Adrenal gland (tissue), 12 donors: ENCODE measurements around the gene STK35. TPM values are rescaled to one million over a fixed set of nuclear protein-coding genes. Genes with fewer than 3 reads are reported as not detected.

Experiments used
- DNase-seq, 7 donors: peaks; one replicate each; pipeline ENCODE4 v3.0.0-alpha.2; 2019 to 2020
- H3K27ac ChIP-seq, 5 donors: fragments of 200-600 bp; sonication (generic) in 4 of 5; 1 replicate in 3 of 5; 2 replicates in 2 of 5; pipeline versions ENCODE4 v1.5.1 to v1.8.0; 2016 to 2020; ENCODE audit warnings: mild to moderate bottlenecking in 1 of 5
- H3K27me3 ChIP-seq: fragments of 200-600 bp; 2 replicates; pipeline ENCODE4 v1.8.0; 2021
- H3K36me3 ChIP-seq, 2 donors: fragments of 200-600 bp; replicated peaks in 1 of 2; 1 replicate in 1 of 2; 2 replicates in 1 of 2; pipeline versions ENCODE4 v1.5.1 to v1.8.0; 2018 to 2022
- H3K4me1 ChIP-seq, 2 donors: fragments of 200-600 bp; replicated peaks in 1 of 2; 1 replicate in 1 of 2; 2 replicates in 1 of 2; pipeline versions ENCODE4 v1.5.1 to v1.8.0; 2018 to 2021
- H3K4me3 ChIP-seq, 4 donors: fragments of 200-600 bp; sonication (generic) in 3 of 4; one replicate each; pipeline ENCODE4 v1.5.1; 2016 to 2018
- H3K9me3 ChIP-seq, 3 donors: fragments of 200-600 bp; sonication (generic) in 1 of 3; replicated peaks in 1 of 3; 1 replicate in 2 of 3; 2 replicates in 1 of 3; pipeline versions ENCODE4 v1.5.1 to v1.8.0; 2016 to 2021
- POLR2A ChIP-seq, 2 donors: fragments of 450-650 bp; IDR thresholded peaks; one replicate each; pipeline ENCODE4 v1.6.1; 2017; ENCODE audit warnings: antibody characterized with exemption in 2 of 2, mild to moderate bottlenecking in 2 of 2, moderate library complexity in 1 of 2
- WGBS, 4 donors: extraction: QIAGEN DNeasy Blood & Tissue Kit in 2 of 4; methylation state at CpG; one replicate each; pipeline versions ENCODE4 v1.1.5 to v1.1.7; 2013 to 2017; 5-methylcytosine and 5-hydroxymethylcytosine counted together
- intact Hi-C, 2 donors: fragments of 100-400 bp; cut with DNase I; formaldehyde crosslinking; loops; one replicate each; pipeline versions ENCODE4 v1.14.1 to v1.15.0; 2022 to 2023
- polyA plus RNA-seq, 3 donors: library from polyadenylated mRNA; stranded (reverse); fragments of 200-250 nt in 2 of 3; fragments of 350-450 nt in 1 of 3; fragmentation: Illumina TruSeq in 1 of 3; extraction: RNeasy Lipid Tissue Mini Kit (QIAGEN cat#74804) in 1 of 3; gene quantifications; one replicate each; pipeline ENCODE4 v1.2.3, GENCODE V29; 2013 to 2014
- total RNA-seq, 9 donors: library from RNA; depleted of rRNA in 4 of 9; stranded (reverse); fragments of >200 nt in 4 of 9; fragments of 120-200 nt in 1 of 9; fragmentation: NEBNext Ultra II Directional in 1 of 9; extraction: Animal tissue kit (Norgen Biotek cat#: 25700) in 1 of 9; gene quantifications; one replicate each; pipeline versions ENCODE4 v1.1.0 to v1.2.4, GENCODE V29; 2013 to 2023
- TF ChIP-seq, protein P1 (sequence below), 6 experiments: fragments of 450-650 bp in 4 of 6; fragments of 200-600 bp in 2 of 6; sonication (generic) in 1 of 6; IDR thresholded peaks; 1 replicate in 5 of 6; 2 replicates in 1 of 6; pipeline versions ENCODE4 v1.5.1 to v1.8.0; 2016 to 2021; ENCODE audit warnings: antibody characterized with exemption in 6 of 6, mild to moderate bottlenecking in 2 of 6, moderate library complexity in 1 of 6
- donor health status: healthy with polysubstance abuse.
- donor health status: Bipolar disorder and iron deficiency.
- donor health status: DM: yes; HTN: yes; CAD: no.
- donor health status: DM: no; HTN: no; CAD: no.
- donor health status: DM: no; HTN: no; CAD: no.
- donor health status: DM: yes; HTN: yes; CAD: no.

The STK35 gene
- total and polyA plus RNA-seq, 12 donors = 7.2 to 32.8 (median 20.9) TPM

DNA sequence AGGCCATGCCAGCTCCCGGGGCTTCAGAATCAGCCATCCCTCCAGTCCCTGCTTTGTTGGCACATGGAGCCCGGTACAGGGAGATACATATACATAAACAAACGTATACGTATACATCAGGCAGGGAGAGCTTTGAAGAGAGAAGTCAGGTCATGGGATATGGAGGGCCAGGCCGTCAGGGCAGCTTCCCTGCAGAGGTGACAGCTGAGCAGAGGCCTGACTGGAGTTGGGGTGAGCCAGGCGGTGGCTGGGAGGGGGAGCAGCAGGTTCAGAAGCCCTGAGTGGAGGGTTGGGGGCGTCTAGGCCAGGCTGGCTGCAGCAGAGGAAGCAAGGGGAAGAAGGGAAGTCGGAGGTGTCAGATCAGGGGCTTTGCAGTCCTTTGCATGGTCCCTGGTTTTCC lies 61.7 kb downstream of the STK35 start:
- Histone ChIP-seq H3K27ac (no peak overlapping the region), H3K4me3 (no peak overlapping the region), H3K9me3 (no peaks in the 10 kb centered on the region), H3K4me1 (no peaks in the 10 kb centered on the region), H3K27me3 (no peaks in the 10 kb centered on the region), H3K36me3 (no peaks in the 10 kb centered on the region)
- peak in 1 of 7 donors; percentile 2 for DNase-seq
- no peak for TF ChIP-seq POLR2A (IDR thresholded peaks at IDR 0.05)
- TF ChIP-seq, protein P1, sequence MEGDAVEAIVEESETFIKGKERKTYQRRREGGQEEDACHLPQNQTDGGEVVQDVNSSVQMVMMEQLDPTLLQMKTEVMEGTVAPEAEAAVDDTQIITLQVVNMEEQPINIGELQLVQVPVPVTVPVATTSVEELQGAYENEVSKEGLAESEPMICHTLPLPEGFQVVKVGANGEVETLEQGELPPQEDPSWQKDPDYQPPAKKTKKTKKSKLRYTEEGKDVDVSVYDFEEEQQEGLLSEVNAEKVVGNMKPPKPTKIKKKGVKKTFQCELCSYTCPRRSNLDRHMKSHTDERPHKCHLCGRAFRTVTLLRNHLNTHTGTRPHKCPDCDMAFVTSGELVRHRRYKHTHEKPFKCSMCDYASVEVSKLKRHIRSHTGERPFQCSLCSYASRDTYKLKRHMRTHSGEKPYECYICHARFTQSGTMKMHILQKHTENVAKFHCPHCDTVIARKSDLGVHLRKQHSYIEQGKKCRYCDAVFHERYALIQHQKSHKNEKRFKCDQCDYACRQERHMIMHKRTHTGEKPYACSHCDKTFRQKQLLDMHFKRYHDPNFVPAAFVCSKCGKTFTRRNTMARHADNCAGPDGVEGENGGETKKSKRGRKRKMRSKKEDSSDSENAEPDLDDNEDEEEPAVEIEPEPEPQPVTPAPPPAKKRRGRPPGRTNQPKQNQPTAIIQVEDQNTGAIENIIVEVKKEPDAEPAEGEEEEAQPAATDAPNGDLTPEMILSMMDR (IDR thresholded peaks at IDR 0.05) = no peak
- WGBS, 4 donors = 80 to 88% (median 81%) methylated on average over 7 to 8 of the region's 8 CpGs
- intact Hi-C loops = no loop called here

DNA sequence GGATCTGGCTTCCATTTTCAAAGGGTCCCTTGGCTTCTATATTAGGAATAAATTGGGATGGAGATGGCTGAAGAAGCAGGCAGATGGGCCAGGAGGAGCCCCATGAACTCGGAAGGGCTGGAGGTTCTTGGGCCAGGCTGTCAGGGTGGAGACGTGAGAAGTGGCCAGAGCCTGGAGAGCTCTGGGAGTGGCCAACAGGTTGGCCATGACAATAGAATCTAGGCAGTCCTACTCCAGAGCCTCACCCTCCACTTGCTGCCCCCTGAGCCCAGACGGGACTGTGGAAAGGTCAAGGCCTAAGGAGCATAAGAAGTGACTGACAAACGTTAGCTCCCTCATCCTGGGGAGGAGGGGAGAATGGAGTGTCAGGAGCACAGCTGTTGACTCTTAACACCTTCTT lies 62.1 kb downstream of the STK35 start:
- H3K27me3 ChIP-seq = no peaks in the 10 kb centered on the region
- no peak for TF ChIP-seq POLR2A (IDR thresholded peaks at IDR 0.05)
- TF ChIP-seq, protein P1 (IDR thresholded peaks at IDR 0.05) = no peak
- H3K4me1 ChIP-seq = no peaks in the 10 kb centered on the region
- H3K36me3 ChIP-seq = no peaks in the 10 kb centered on the region
- H3K4me3 ChIP-seq = no peak overlapping the region
- intact Hi-C loops = no loop called here
- no peak overlapping the region for H3K27ac ChIP-seq
- no peaks in the 10 kb centered on the region for H3K9me3 ChIP-seq
- peak in 2 of 7 donors; percentile 0 to 20 for DNase-seq
- 58 to 73% (median 67%) methylated on average over 2 to 4 of the region's 4 CpGs for WGBS, 4 donors

DNA sequence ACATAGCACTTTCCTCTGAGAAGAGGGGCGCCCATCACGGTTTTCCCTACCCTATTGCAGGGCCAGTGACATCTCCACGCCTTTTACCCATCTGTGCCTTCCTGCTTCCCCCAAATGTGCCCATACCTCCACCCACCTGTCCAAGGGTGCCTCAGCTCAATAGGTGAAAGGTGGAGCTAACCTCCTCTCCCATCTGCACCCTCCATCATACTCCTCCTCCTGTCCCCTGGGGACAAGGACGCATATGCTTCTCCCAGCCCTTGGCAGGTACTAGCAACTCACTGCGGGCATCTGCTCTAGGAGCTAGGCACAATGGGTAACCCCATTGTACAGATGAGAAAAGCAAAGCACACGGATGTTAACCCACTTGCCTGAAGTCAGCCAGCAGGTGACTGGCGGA lies 62.8 kb downstream of the STK35 start:
- H3K27me3 ChIP-seq = no peaks in the 10 kb centered on the region
- H3K9me3 ChIP-seq = no peaks in the 10 kb centered on the region
- no peaks in the 10 kb centered on the region for H3K36me3 ChIP-seq
- 88 to 95% (median 90%) methylated on average over 6 to 7 of the region's 7 CpGs for WGBS, 4 donors
- no peak for TF ChIP-seq POLR2A (IDR thresholded peaks at IDR 0.05)
- TF ChIP-seq, protein P1 (IDR thresholded peaks at IDR 0.05) = no peak
- no peaks in the 10 kb centered on the region for H3K4me1 ChIP-seq
- no peak overlapping the region for H3K4me3 ChIP-seq
- intact Hi-C loops = no loop called here
- peak in 1 of 7 donors; percentile 18 for DNase-seq
- H3K27ac ChIP-seq = no peak overlapping the region

DNA sequence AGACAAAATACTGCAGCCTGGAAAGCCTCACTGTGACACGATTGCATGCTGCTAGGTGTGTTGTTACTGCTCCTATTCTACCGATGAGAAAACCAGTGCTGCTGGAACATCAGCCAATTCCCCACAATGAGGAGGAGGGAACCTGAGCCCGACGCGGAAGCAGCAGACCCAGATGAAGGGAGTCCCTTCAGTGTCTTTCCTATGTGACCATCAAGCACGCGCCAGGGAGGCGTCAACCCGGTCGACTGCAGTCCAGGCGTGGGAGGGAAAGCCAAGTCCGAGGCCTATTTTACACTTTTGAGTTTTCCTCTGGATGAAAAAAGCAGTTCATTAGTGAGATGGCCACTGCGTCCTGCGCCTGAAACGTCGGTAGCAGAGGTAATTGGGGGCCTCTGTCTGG lies 63.3 kb downstream of the STK35 start:
- Histone ChIP-seq H3K4me1 (no peaks in the 10 kb centered on the region), H3K9me3 (no peaks in the 10 kb centered on the region), H3K27ac (no peak overlapping the region), H3K27me3 (no peaks in the 10 kb centered on the region), H3K36me3 (no peaks in the 10 kb centered on the region), H3K4me3 (no peak overlapping the region)
- intact Hi-C loops = no loop called here
- no peak for TF ChIP-seq POLR2A (IDR thresholded peaks at IDR 0.05)
- TF ChIP-seq, protein P1 (IDR thresholded peaks at IDR 0.05) = no peak
- DNase-seq = no peak
- 76 to 82% (median 80%) methylated on average over 15 to 16 of the region's 16 CpGs for WGBS, 4 donors
